GM23338 (cell line): ENCODE data around the gene CASQ1. TPM values are rescaled to one million over a fixed set of nuclear protein-coding genes. Genes with fewer than 3 reads are reported as not detected.

ENCODE experiments used
- ATAC-seq: fragments of 200-7000 bp; cut with Tn5 transposase; 3 replicates; pipeline ENCODE4 v1.9.1; 2020
- DNase-seq: peaks from one replicate; pipeline ENCODE4 v3.0.0-alpha.2; 2015; ENCODE audit warnings: low spot score
- H2AFZ ChIP-seq: fragments of 200-600 bp; sonication (generic); 2 replicates; pipeline ENCODE4 v1.8.0; 2016; ENCODE audit warnings: antibody characterized with exemption, mild to moderate bottlenecking, moderate library complexity
- H3F3A ChIP-seq: fragments of 200-600 bp; sonication (generic); replicated peaks from 2 replicates; pipeline ENCODE4 v1.8.0; 2017; ENCODE audit warnings: antibody characterized with exemption, mixed run types, low read depth
- H3K27ac ChIP-seq: fragments of 200-600 bp; sonication (generic); 2 replicates; pipeline ENCODE4 v1.6.1; 2016; ENCODE audit warnings: low read depth
- H3K27me3 ChIP-seq: fragments of 200-600 bp; sonication (generic); 2 replicates; pipeline ENCODE4 v1.8.0; 2016; ENCODE audit warnings: mild to moderate bottlenecking, mixed run types, moderate library complexity; ENCODE audit not compliant: insufficient read depth
- H3K36me3 ChIP-seq: fragments of 200-600 bp; sonication (generic); 2 replicates; pipeline ENCODE4 v1.8.0; 2016; ENCODE audit warnings: mild to moderate bottlenecking; ENCODE audit not compliant: insufficient read depth
- H3K4me1 ChIP-seq: fragments of 200-600 bp; sonication (generic); 2 replicates; pipeline ENCODE4 v1.8.0; 2016; ENCODE audit warnings: mild to moderate bottlenecking, moderate library complexity; ENCODE audit not compliant: insufficient read depth
- H3K4me2 ChIP-seq: fragments of 200-600 bp; sonication (generic); 2 replicates; pipeline ENCODE4 v1.7.1; 2017; ENCODE audit warnings: mixed run types
- H3K4me3 ChIP-seq: fragments of 200-600 bp; sonication (generic); 2 replicates; pipeline ENCODE4 v1.6.1; 2016; ENCODE audit warnings: mixed run types
- H3K79me2 ChIP-seq: fragments of 200-600 bp; sonication (generic); replicated peaks from 2 replicates; pipeline ENCODE4 v1.8.0; 2017; ENCODE audit warnings: mild to moderate bottlenecking; ENCODE audit not compliant: insufficient read depth
- H3K9me2 ChIP-seq: fragments of 200-600 bp; sonication (generic); 2 replicates; pipeline ENCODE4 v1.8.0; 2017; ENCODE audit not compliant: insufficient read depth
- H4K20me1 ChIP-seq: fragments of 200-600 bp; sonication (generic); replicated peaks from 2 replicates; pipeline ENCODE4 v1.8.0; 2017; ENCODE audit warnings: mild to moderate bottlenecking; ENCODE audit not compliant: insufficient read depth
- H3K27ac Mint-ChIP-seq: 2 replicates; pipeline ENCODE4 v1.8.0; 2020; ENCODE audit warnings: inconsistent platforms, mild to moderate bottlenecking, moderate library complexity, mixed read lengths
- H3K27me3 Mint-ChIP-seq: 3 replicates; pipeline ENCODE4 v1.8.0; 2022; ENCODE audit warnings: low read depth, mild to moderate bottlenecking, moderate library complexity, mixed read lengths, inconsistent platforms; ENCODE audit not compliant: insufficient read depth, poor library complexity
- H3K36me3 Mint-ChIP-seq: 3 replicates; pipeline ENCODE4 v1.8.0; 2021; ENCODE audit warnings: low read depth, mild to moderate bottlenecking, inconsistent platforms, moderate library complexity, mixed read lengths
- H3K4me1 Mint-ChIP-seq: 3 replicates; pipeline ENCODE4 v1.8.0; 2020; ENCODE audit warnings: mild to moderate bottlenecking, inconsistent platforms, mixed read lengths
- H3K4me3 Mint-ChIP-seq: 3 replicates; pipeline ENCODE4 v1.8.0; 2021; ENCODE audit warnings: moderate library complexity, mild to moderate bottlenecking, inconsistent platforms, mixed read lengths
- H3K9me3 Mint-ChIP-seq: 3 replicates; pipeline ENCODE4 v1.8.0; 2020; ENCODE audit warnings: moderate library complexity, mild to moderate bottlenecking, inconsistent platforms, mixed read lengths
- JUNB ChIP-seq: IDR thresholded peaks from one replicate; pipeline ENCODE4 v1.6.1; 2016; ENCODE audit warnings: antibody characterized with exemption; ENCODE audit not compliant: unreplicated experiment
- POLR2AphosphoS5 ChIP-seq: IDR thresholded peaks from 2 replicates; pipeline ENCODE4 v1.6.1; 2016; ENCODE audit warnings: antibody characterized with exemption, low read depth
- STAT1 ChIP-seq: IDR thresholded peaks from one replicate; pipeline ENCODE4 v1.6.1; 2016; ENCODE audit warnings: antibody characterized with exemption; ENCODE audit not compliant: unreplicated experiment
- ZNF114 ChIP-seq: fragments of 250-450 bp; sonication (Bioruptor Pico); IDR thresholded peaks from 2 replicates; pipeline ENCODE4 v1.5.0; 2020; ENCODE audit warnings: mild to moderate bottlenecking, moderate library complexity
- polyA plus RNA-seq: library from polyadenylated mRNA; unstranded; fragments of >200 nt; fragmentation: Nextera tagmentation; extraction: Ambion mirVana; gene quantifications from 2 replicates; pipeline ENCODE4 v1.2.1, GENCODE V29; 2016
- total RNA-seq: library from RNA; depleted of rRNA; stranded (reverse); fragments of >200 nt; shearing (Covaris generic); gene quantifications from 2 replicates; pipeline ENCODE4 v1.2.3, GENCODE V29; 2014
- TF ChIP-seq, protein P1 (sequence below): fragments of 250-450 bp; sonication (Bioruptor Pico); IDR thresholded peaks from 2 replicates; pipeline ENCODE4 v1.5.0; 2020; ENCODE audit warnings: mild to moderate bottlenecking, moderate library complexity
- TF ChIP-seq, protein P2 (sequence below): IDR thresholded peaks from one replicate; pipeline ENCODE4 v1.6.1; 2018; ENCODE audit warnings: antibody characterized with exemption; ENCODE audit not compliant: unreplicated experiment

CASQ1 gene
- total and polyA plus RNA-seq, 2 experiments from 2014 or later = 1.1 to 2.8 TPM

- Histone ChIP-seq H3K27me3 (no peaks in the 10 kb centered on the region), H3K4me2 (no peak overlapping the region), H3K4me3 (no peak overlapping the region), H2AFZ (no peak overlapping the region), H4K20me1 (peaks cover 8% of the 10 kb centered on the region; the same call in 1 of the 2 replicates), H3K27ac (no peak overlapping the region), H3K36me3 (peaks cover 55% of the 10 kb centered on the region), H3K4me1 (no peaks in the 10 kb centered on the region), H3K79me2 (no peaks in the 10 kb centered on the region), H3F3A (peaks cover 15% of the 10 kb centered on the region; the same call in 1 of the 2 replicates), H3K9me2 (no peaks in the 10 kb centered on the region)
- Mint-ChIP-seq H3K4me1 (no peaks in the 10 kb centered on the region), H3K27ac (no peak overlapping the region), H3K27me3 (no peaks in the 10 kb centered on the region), H3K4me3 (no peak overlapping the region), H3K9me3 (no peaks in the 10 kb centered on the region), H3K36me3 (peaks cover 65% of the 10 kb centered on the region)
- TF ChIP-seq, protein P1, sequence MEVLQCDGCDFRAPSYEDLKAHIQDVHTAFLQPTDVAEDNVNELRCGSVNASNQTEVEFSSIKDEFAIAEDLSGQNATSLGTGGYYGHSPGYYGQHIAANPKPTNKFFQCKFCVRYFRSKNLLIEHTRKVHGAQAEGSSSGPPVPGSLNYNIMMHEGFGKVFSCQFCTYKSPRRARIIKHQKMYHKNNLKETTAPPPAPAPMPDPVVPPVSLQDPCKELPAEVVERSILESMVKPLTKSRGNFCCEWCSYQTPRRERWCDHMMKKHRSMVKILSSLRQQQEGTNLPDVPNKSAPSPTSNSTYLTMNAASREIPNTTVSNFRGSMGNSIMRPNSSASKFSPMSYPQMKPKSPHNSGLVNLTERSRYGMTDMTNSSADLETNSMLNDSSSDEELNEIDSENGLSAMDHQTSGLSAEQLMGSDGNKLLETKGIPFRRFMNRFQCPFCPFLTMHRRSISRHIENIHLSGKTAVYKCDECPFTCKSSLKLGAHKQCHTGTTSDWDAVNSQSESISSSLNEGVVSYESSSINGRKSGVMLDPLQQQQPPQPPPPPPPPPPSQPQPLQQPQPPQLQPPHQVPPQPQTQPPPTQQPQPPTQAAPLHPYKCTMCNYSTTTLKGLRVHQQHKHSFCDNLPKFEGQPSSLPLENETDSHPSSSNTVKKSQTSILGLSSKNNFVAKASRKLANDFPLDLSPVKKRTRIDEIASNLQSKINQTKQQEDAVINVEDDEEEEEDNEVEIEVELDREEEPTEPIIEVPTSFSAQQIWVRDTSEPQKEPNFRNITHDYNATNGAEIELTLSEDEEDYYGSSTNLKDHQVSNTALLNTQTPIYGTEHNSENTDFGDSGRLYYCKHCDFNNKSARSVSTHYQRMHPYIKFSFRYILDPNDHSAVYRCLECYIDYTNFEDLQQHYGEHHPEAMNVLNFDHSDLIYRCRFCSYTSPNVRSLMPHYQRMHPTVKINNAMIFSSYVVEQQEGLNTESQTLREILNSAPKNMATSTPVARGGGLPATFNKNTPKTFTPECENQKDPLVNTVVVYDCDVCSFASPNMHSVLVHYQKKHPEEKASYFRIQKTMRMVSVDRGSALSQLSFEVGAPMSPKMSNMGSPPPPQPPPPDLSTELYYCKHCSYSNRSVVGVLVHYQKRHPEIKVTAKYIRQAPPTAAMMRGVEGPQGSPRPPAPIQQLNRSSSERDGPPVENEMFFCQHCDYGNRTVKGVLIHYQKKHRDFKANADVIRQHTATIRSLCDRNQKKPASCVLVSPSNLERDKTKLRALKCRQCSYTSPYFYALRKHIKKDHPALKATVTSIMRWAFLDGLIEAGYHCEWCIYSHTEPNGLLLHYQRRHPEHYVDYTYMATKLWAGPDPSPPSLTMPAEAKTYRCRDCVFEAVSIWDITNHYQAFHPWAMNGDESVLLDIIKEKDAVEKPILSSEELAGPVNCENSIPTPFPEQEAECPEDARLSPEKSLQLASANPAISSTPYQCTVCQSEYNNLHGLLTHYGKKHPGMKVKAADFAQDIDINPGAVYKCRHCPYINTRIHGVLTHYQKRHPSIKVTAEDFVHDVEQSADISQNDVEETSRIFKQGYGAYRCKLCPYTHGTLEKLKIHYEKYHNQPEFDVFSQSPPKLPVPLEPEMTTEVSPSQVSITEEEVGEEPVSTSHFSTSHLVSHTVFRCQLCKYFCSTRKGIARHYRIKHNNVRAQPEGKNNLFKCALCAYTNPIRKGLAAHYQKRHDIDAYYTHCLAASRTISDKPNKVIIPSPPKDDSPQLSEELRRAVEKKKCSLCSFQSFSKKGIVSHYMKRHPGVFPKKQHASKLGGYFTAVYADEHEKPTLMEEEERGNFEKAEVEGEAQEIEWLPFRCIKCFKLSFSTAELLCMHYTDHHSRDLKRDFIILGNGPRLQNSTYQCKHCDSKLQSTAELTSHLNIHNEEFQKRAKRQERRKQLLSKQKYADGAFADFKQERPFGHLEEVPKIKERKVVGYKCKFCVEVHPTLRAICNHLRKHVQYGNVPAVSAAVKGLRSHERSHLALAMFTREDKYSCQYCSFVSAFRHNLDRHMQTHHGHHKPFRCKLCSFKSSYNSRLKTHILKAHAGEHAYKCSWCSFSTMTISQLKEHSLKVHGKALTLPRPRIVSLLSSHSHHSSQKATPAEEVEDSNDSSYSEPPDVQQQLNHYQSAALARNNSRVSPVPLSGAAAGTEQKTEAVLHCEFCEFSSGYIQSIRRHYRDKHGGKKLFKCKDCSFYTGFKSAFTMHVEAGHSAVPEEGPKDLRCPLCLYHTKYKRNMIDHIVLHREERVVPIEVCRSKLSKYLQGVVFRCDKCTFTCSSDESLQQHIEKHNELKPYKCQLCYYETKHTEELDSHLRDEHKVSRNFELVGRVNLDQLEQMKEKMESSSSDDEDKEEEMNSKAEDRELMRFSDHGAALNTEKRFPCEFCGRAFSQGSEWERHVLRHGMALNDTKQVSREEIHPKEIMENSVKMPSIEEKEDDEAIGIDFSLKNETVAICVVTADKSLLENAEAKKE (CRISPR knock-in tag) = no peak
- no peak for TF ChIP-seq ZNF114 (CRISPR knock-in tag)
- TF ChIP-seq JUNB = no peak
- TF ChIP-seq, protein P2, sequence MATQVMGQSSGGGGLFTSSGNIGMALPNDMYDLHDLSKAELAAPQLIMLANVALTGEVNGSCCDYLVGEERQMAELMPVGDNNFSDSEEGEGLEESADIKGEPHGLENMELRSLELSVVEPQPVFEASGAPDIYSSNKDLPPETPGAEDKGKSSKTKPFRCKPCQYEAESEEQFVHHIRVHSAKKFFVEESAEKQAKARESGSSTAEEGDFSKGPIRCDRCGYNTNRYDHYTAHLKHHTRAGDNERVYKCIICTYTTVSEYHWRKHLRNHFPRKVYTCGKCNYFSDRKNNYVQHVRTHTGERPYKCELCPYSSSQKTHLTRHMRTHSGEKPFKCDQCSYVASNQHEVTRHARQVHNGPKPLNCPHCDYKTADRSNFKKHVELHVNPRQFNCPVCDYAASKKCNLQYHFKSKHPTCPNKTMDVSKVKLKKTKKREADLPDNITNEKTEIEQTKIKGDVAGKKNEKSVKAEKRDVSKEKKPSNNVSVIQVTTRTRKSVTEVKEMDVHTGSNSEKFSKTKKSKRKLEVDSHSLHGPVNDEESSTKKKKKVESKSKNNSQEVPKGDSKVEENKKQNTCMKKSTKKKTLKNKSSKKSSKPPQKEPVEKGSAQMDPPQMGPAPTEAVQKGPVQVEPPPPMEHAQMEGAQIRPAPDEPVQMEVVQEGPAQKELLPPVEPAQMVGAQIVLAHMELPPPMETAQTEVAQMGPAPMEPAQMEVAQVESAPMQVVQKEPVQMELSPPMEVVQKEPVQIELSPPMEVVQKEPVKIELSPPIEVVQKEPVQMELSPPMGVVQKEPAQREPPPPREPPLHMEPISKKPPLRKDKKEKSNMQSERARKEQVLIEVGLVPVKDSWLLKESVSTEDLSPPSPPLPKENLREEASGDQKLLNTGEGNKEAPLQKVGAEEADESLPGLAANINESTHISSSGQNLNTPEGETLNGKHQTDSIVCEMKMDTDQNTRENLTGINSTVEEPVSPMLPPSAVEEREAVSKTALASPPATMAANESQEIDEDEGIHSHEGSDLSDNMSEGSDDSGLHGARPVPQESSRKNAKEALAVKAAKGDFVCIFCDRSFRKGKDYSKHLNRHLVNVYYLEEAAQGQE = no peak
- TF ChIP-seq POLR2AphosphoS5 = no peak
- no peak for TF ChIP-seq STAT1
- DNase-seq (no peak), ATAC-seq (no peak)
Measured at GRCh38 chr1:160227561-160227960, 37.2 kb downstream of the CASQ1 start.
